Measurements from ENCODE around the gene TAF11L8.

GRCh38 chr5:17614872-17615605, 24.3 kb upstream of the TAF11L8 start:
- no peak for TF ChIP-seq EZH2 (IDR thresholded peaks at IDR 0.05; ENCODE audit: low read depth)
- TF ChIP-seq, protein P1, sequence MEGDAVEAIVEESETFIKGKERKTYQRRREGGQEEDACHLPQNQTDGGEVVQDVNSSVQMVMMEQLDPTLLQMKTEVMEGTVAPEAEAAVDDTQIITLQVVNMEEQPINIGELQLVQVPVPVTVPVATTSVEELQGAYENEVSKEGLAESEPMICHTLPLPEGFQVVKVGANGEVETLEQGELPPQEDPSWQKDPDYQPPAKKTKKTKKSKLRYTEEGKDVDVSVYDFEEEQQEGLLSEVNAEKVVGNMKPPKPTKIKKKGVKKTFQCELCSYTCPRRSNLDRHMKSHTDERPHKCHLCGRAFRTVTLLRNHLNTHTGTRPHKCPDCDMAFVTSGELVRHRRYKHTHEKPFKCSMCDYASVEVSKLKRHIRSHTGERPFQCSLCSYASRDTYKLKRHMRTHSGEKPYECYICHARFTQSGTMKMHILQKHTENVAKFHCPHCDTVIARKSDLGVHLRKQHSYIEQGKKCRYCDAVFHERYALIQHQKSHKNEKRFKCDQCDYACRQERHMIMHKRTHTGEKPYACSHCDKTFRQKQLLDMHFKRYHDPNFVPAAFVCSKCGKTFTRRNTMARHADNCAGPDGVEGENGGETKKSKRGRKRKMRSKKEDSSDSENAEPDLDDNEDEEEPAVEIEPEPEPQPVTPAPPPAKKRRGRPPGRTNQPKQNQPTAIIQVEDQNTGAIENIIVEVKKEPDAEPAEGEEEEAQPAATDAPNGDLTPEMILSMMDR (conservative IDR thresholded peaks at IDR 0.05): no peak

All from PC-9 (cell line).